ENCODE measurements around the gene PTRH2.
"Not testable (repeated sequence)": the region's sequence is repeated elsewhere in the genome, so short reads cannot be mapped to it uniquely, and the experiment has no call there.

PTRH2 gene

GRCh38 chr17:59666235-59666634, 41.0 kb downstream of the PTRH2 start:
- DNase-seq = no peak

- DNase-seq = not testable (repeated sequence)
Observed at GRCh38 chr17:59656624-59657023, 50.6 kb downstream of the PTRH2 start.

GRCh38 chr17:59652119-59652518, 55.1 kb downstream of the PTRH2 start:
- DNase-seq = no peak

- DNase-seq = no peak
Observed at GRCh38 chr17:59651346-59651745, 55.9 kb downstream of the PTRH2 start.

GRCh38 chr17:59650642-59651041, 56.6 kb downstream of the PTRH2 start:
- no peak for DNase-seq

GRCh38 chr17:59649886-59650285, 57.3 kb downstream of the PTRH2 start:
- no peak for DNase-seq

Measured in NCI-H2081 (cell line).